Psoas muscle (tissue), 8 donors: ENCODE results near the gene TMTC2. TPM values are rescaled to one million over a fixed set of nuclear protein-coding genes. Genes with fewer than 3 reads are reported as not detected.

Source experiments
- ATAC-seq, 4 donors: fragments of 200-7000 bp; cut with Tn5 transposase; one replicate each; pipeline ENCODE4 v1.9.1; 2020; ENCODE audit warnings: moderate library complexity in 3 of 4, mild to moderate bottlenecking in 2 of 4
- DNase-seq, 2 donors: peaks; one replicate each; pipeline ENCODE4 v3.0.0-alpha.2; 2020
- H3K27ac ChIP-seq: fragments of 200-600 bp; one replicate; pipeline ENCODE4 v1.8.0; 2022
- H3K27me3 ChIP-seq, 3 donors: fragments of 200-600 bp in 1 of 3; one replicate each; pipeline versions ENCODE4 v1.6.1 to v1.8.0; 2013 to 2022; ENCODE audit warnings: low read length in 2 of 3, mild to moderate bottlenecking in 2 of 3, moderate library complexity in 1 of 3; ENCODE audit not compliant: insufficient read depth in 3 of 3
- H3K36me3 ChIP-seq, 2 donors: fragments of 200-600 bp in 1 of 2; one replicate each; pipeline versions ENCODE4 v1.6.1 to v1.8.0; 2013 to 2022; ENCODE audit warnings: low read depth in 1 of 2, mild to moderate bottlenecking in 1 of 2, moderate library complexity in 1 of 2; ENCODE audit not compliant: insufficient read depth in 1 of 2
- H3K4me1 ChIP-seq: fragments of 200-600 bp; one replicate; pipeline ENCODE4 v1.8.0; 2022
- H3K4me3 ChIP-seq: fragments of 200-600 bp; one replicate; pipeline ENCODE4 v1.8.0; 2022; ENCODE audit warnings: mild to moderate bottlenecking
- H3K9me3 ChIP-seq: fragments of 200-600 bp; one replicate; pipeline ENCODE4 v1.8.0; 2022
- WGBS, 3 donors: extraction: QIAGEN DNeasy Blood & Tissue Kit; methylation state at CpG; one replicate each; pipeline versions ENCODE4 v1.1.6 to v1.1.7; 2013; 5-methylcytosine and 5-hydroxymethylcytosine counted together
- intact Hi-C, 2 donors: fragments of 100-400 bp; cut with DNase I; formaldehyde crosslinking; loops; one replicate each; pipeline versions ENCODE4 v1.11.0 to v1.14.2; 2022
- polyA plus RNA-seq, 3 donors: library from polyadenylated mRNA; stranded (reverse); fragments of 200-250 nt; gene quantifications; one replicate each; pipeline ENCODE4 v1.2.3, GENCODE V29; 2013
- total RNA-seq, 4 donors: library from RNA; stranded (reverse); fragmentation: NEBNext Ultra II Directional in 2 of 4; extraction: Animal tissue kit (Norgen Biotek cat#: 25700) in 2 of 4; gene quantifications; one replicate each; pipeline versions ENCODE4 v1.2.1 to v1.2.4, GENCODE V29; 2021 to 2023
- TF ChIP-seq, protein P1 (sequence below): fragments of 200-600 bp; IDR thresholded peaks from one replicate; pipeline ENCODE4 v1.8.0; 2022; ENCODE audit warnings: antibody characterized with exemption
- donor health status: healthy with polysubstance abuse.
- donor health status: DM: no; HTN: no; CAD: no; lungs with moderate emphysema.
- donor health status: Bipolar disorder and iron deficiency.
- donor health status: healthy.
- donor health status: DM: yes; HTN: yes; CAD: no.
- donor health status: DM: no; HTN: no; CAD: no.
- donor health status: DM: no; HTN: no; CAD: no.
- donor health status: DM: yes; HTN: yes; CAD: no.

TMTC2 gene
- total and polyA plus RNA-seq, 7 donors = 0.85 to 2.7 (median 1.8) TPM

DNA sequence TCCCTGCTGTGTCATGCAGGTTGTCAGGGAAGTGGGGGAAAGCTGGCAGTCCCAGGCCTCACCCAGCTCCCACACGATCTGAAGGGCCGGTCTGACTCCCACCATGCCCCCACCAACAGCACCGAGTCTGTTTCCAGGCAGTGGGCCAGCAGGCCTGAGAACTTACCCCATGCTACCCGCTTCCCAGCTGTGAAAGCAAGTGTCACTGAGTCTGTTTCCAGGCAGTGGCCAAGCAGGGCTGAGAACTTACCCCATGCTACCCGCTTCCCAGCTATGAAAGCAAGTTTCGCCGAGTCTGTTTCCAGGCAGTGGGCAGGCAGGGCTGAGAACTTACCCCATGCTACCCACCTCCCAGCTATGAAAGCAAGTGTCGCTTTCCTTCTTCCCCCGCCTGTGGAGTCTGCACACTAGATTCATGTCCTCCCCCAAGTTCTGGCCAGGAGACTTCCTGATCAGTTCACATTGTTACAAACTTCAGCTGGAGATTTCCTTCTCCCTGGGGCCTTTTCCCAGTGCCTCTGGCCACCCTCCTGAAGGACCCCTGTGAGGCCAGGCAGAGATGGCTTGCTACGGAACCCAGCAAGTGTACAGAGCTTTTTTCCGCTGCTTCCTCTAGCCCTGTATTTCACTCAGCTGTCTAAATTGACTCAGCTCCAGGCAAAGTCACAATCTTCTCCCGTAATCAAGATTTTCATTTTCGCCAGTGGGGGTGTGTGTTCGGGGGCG lies 435.4 kb downstream of the TMTC2 start:
- 75 to 81% (median 76%) methylated on average over 15 of the region's 15 CpGs for WGBS, 3 donors
- TF ChIP-seq, protein P1, sequence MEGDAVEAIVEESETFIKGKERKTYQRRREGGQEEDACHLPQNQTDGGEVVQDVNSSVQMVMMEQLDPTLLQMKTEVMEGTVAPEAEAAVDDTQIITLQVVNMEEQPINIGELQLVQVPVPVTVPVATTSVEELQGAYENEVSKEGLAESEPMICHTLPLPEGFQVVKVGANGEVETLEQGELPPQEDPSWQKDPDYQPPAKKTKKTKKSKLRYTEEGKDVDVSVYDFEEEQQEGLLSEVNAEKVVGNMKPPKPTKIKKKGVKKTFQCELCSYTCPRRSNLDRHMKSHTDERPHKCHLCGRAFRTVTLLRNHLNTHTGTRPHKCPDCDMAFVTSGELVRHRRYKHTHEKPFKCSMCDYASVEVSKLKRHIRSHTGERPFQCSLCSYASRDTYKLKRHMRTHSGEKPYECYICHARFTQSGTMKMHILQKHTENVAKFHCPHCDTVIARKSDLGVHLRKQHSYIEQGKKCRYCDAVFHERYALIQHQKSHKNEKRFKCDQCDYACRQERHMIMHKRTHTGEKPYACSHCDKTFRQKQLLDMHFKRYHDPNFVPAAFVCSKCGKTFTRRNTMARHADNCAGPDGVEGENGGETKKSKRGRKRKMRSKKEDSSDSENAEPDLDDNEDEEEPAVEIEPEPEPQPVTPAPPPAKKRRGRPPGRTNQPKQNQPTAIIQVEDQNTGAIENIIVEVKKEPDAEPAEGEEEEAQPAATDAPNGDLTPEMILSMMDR = no peak
- no peak overlapping the region for H3K27ac ChIP-seq
- peaks cover 0 to 3% (median 0%) of the 10 kb centered on the region in 3 donors for H3K27me3 ChIP-seq
- no peaks in the 10 kb centered on the region for H3K9me3 ChIP-seq
- intact Hi-C loops = no loop called here
- H3K4me3 ChIP-seq = no peak overlapping the region
- H3K36me3 ChIP-seq = no peaks in the 10 kb centered on the region
- H3K4me1 ChIP-seq = no peaks in the 10 kb centered on the region
- ATAC-seq (no peak), DNase-seq (no peak)

- DNase-seq (no peak), ATAC-seq (no peak)
- Histone ChIP-seq H3K27ac (no peak overlapping the region), H3K4me3 (no peak overlapping the region), H3K4me1 (no peaks in the 10 kb centered on the region), H3K36me3 (no peaks in the 10 kb centered on the region), H3K27me3 (peaks cover 0 to 3% (median 0%) of the 10 kb centered on the region in 3 donors), H3K9me3 (no peaks in the 10 kb centered on the region)
- intact Hi-C loops = no loop called here
- TF ChIP-seq, protein P1 = no peak
- 52 to 71% (median 67%) methylated on average over 3 of the region's 3 CpGs for WGBS, 3 donors
Observed at GRCh38 chr12:83122623-83122934, 435.9 kb downstream of the TMTC2 start.

GRCh38 chr12:83123039-83123438 lies 436.3 kb downstream of the TMTC2 start:
- ATAC-seq (no peak), DNase-seq (no peak)
- H3K9me3 ChIP-seq = no peaks in the 10 kb centered on the region
- H3K27me3 ChIP-seq = peaks cover 0 to 3% (median 0%) of the 10 kb centered on the region in 3 donors
- H3K4me3 ChIP-seq = no peak overlapping the region
- TF ChIP-seq, protein P1 = no peak
- no peak overlapping the region for H3K27ac ChIP-seq
- H3K4me1 ChIP-seq = no peaks in the 10 kb centered on the region
- intact Hi-C loops = no loop called here
- WGBS, 3 donors = 30 to 47% (median 38%) methylated on average over 2 of the region's 2 CpGs
- H3K36me3 ChIP-seq = no peaks in the 10 kb centered on the region

DNA sequence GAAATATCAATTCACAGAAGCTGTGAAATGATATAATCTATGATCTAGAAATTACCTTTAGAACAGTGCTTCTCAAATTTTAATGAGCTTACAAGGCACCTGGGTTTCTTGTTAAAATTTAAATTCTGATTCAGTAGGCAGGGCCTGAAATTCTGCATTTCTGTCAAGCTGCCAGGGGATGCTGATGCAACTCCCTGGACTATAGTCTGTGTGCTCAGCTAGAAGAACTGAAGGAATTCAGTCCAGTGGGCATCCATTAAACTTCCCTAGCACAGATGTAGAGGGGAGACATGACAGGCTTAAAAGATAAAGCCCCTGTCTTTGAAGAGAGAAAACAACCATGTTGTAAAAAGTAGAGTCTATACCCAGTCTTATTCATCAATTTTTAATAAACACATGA lies 441.8 kb downstream of the TMTC2 start:
- intact Hi-C loops = no loop called here
- H3K36me3 ChIP-seq = no peaks in the 10 kb centered on the region
- no peaks in the 10 kb centered on the region for H3K27me3 ChIP-seq
- no peaks in the 10 kb centered on the region for H3K9me3 ChIP-seq
- no peak overlapping the region for H3K27ac ChIP-seq
- no peaks in the 10 kb centered on the region for H3K4me1 ChIP-seq
- TF ChIP-seq, protein P1 = no peak
- ATAC-seq = no peak
- H3K4me3 ChIP-seq = no peak overlapping the region
- DNase-seq = no peak

DNA sequence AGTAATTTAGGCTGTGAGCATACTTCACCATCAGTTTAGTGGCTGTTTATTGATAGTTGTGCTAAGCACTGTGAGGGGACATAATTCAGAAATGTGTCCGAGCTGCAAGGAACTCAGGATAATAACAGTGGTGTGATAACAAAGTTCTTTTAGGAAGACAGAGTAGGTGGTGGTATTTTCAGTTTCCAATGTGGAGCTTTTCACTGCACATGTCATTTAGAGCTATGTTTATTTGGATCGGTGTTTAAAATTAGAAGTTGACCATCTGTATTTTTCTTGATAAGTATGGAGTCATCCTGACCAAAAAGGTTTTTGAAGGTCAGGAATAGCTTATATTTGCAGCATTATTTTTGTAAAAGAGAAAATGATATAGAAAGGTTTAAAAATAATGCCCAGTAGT lies 443.5 kb downstream of the TMTC2 start:
- no peak overlapping the region for H3K27ac ChIP-seq
- TF ChIP-seq, protein P1 = no peak
- H3K36me3 ChIP-seq = no peaks in the 10 kb centered on the region
- 88 to 92% (median 88%) methylated on average over 2 of the region's 2 CpGs for WGBS, 3 donors
- no peak overlapping the region for H3K4me3 ChIP-seq
- no peak for ATAC-seq
- H3K9me3 ChIP-seq = no peaks in the 10 kb centered on the region
- H3K4me1 ChIP-seq = no peaks in the 10 kb centered on the region
- no peaks in the 10 kb centered on the region for H3K27me3 ChIP-seq
- DNase-seq = no peak
- intact Hi-C loops = no loop called here
